HEK293 (cell line): Measurements from ENCODE around the gene FBLN2.

ENCODE experiments used
- CTCF ChIA-PET: fragments of 350-600 bp; formaldehyde crosslinking; extraction: SDS; loops from one replicate; lab custom pipeline; 2021; ENCODE audit warnings: antibody characterized with exemption; lab: Yijun Ruan, JAX
- POLR2A ChIA-PET: fragments of 300-600 bp; formaldehyde crosslinking; extraction: SDS; loops from one replicate; lab custom pipeline; 2020; ENCODE audit warnings: antibody characterized with exemption, inconsistent platforms; lab: Yijun Ruan, JAX
- H3K27ac ChIP-seq: fragments of 200-500 bp; sonication (Bioruptor generic); 2 replicates; pipeline ENCODE4 v1.5.1; 2014; ENCODE audit warnings: low read depth, low read length, control low read depth, inconsistent platforms; ENCODE audit errors: extremely low read depth
- H3K36me3 ChIP-seq, 2 experiments: fragments of 200-500 bp in 1 of 2; sonication (Bioruptor generic) in 1 of 2; 1 replicate in 1 of 2; 2 replicates in 1 of 2; pipeline ENCODE4 v1.5.1; 2014 to 2017; ENCODE audit warnings: inconsistent platforms in 2 of 2, low read length in 2 of 2; ENCODE audit not compliant: control insufficient read depth in 2 of 2, insufficient read depth in 1 of 2
- H3K4me1 ChIP-seq: fragments of 200-500 bp; sonication (Bioruptor generic); 2 replicates; pipeline ENCODE4 v1.5.1; 2014; ENCODE audit warnings: mild to moderate bottlenecking, low read length, inconsistent platforms; ENCODE audit not compliant: control insufficient read depth, insufficient read depth
- H3K4me3 ChIP-seq: 2 replicates; pipeline ENCODE4 v1.5.1; 2011; ENCODE audit warnings: low read depth, mild to moderate bottlenecking, control low read depth, low read length, moderate library complexity
- H3K9me3 ChIP-seq: fragments of 200-500 bp; sonication (Bioruptor generic); 2 replicates; pipeline ENCODE4 v1.5.1; 2014; ENCODE audit warnings: low read depth, low read length, inconsistent platforms; ENCODE audit not compliant: control insufficient read depth, insufficient read depth
- BCL11A ChIP-seq: fragments of 450-650 bp; formaldehyde crosslinking; IDR thresholded peaks from 2 replicates; pipeline ENCODE4 v1.5.1; 2016; ENCODE audit warnings: low read depth, missing biosample characterization, missing genetic modification characterization
- MEIS1 ChIP-seq: sonication (generic); formaldehyde crosslinking; IDR thresholded peaks from 2 replicates; pipeline ENCODE4 v1.8.1; 2022; ENCODE audit warnings: missing genetic modification reagents, mild to moderate bottlenecking, borderline replicate concordance
- OSR2 ChIP-seq: fragments of 450-650 bp; formaldehyde crosslinking; IDR thresholded peaks from 2 replicates; pipeline ENCODE4 v1.5.1; 2016; ENCODE audit warnings: missing biosample characterization, missing genetic modification characterization
- REPIN1 ChIP-seq: fragments of 450-650 bp; formaldehyde crosslinking; IDR thresholded peaks from 2 replicates; pipeline ENCODE4 v1.5.1; 2017; ENCODE audit warnings: missing biosample characterization, missing genetic modification characterization, low read depth
- SCRT2 ChIP-seq: fragments of 450-650 bp; formaldehyde crosslinking; IDR thresholded peaks from 2 replicates; pipeline ENCODE4 v1.5.1; 2016; ENCODE audit warnings: missing biosample characterization, missing genetic modification characterization
- YY1 ChIP-seq: fragments of 450-650 bp; formaldehyde crosslinking; IDR thresholded peaks from 2 replicates; pipeline ENCODE4 v1.5.1; 2018; ENCODE audit warnings: missing biosample characterization, missing genetic modification characterization
- ZBTB20 ChIP-seq: fragments of 450-650 bp; formaldehyde crosslinking; IDR thresholded peaks from 2 replicates; pipeline ENCODE4 v1.5.1; 2016; ENCODE audit warnings: missing biosample characterization, missing genetic modification characterization
- ZNF121 ChIP-seq: fragments of 450-650 bp; formaldehyde crosslinking; IDR thresholded peaks from 2 replicates; pipeline ENCODE4 v1.5.1; 2016; ENCODE audit warnings: missing biosample characterization, missing genetic modification characterization
- ZNF266 ChIP-seq: fragments of 450-650 bp; formaldehyde crosslinking; IDR thresholded peaks from 2 replicates; pipeline ENCODE4 v1.5.1; 2016; ENCODE audit warnings: missing biosample characterization, missing genetic modification characterization, low read depth
- ZNF324 ChIP-seq: fragments of 450-650 bp; formaldehyde crosslinking; IDR thresholded peaks from 2 replicates; pipeline ENCODE4 v1.5.1; 2016; ENCODE audit warnings: missing biosample characterization, missing genetic modification characterization
- ZNF354C ChIP-seq: fragments of 450-650 bp; formaldehyde crosslinking; IDR thresholded peaks from 2 replicates; pipeline ENCODE4 v1.5.1; 2016; ENCODE audit warnings: missing biosample characterization, missing genetic modification characterization, low read depth, borderline replicate concordance
- ZNF544 ChIP-seq: fragments of 450-650 bp; formaldehyde crosslinking; IDR thresholded peaks from 2 replicates; pipeline ENCODE4 v1.5.0; 2017; ENCODE audit warnings: missing biosample characterization, missing genetic modification characterization
- ZNF600 ChIP-seq: fragments of 450-650 bp; formaldehyde crosslinking; IDR thresholded peaks from 2 replicates; pipeline ENCODE4 v1.5.1; 2016; ENCODE audit warnings: missing biosample characterization, missing genetic modification characterization
- ZNF610 ChIP-seq: fragments of 450-650 bp; formaldehyde crosslinking; IDR thresholded peaks from 2 replicates; pipeline ENCODE4 v1.5.1; 2016; ENCODE audit warnings: missing biosample characterization, missing genetic modification characterization, borderline replicate concordance
- ZNF654 ChIP-seq: fragments of 450-650 bp; formaldehyde crosslinking; IDR thresholded peaks from 2 replicates; pipeline ENCODE4 v1.5.1; 2016; ENCODE audit warnings: low read depth, missing biosample characterization, missing genetic modification characterization
- ZNF677 ChIP-seq: fragments of 450-650 bp; IDR thresholded peaks from 2 replicates; pipeline ENCODE4 v1.5.0; 2018; ENCODE audit warnings: missing biosample characterization, mild to moderate bottlenecking, missing genetic modification characterization, moderate library complexity
- ZNF768 ChIP-seq: fragments of 450-650 bp; formaldehyde crosslinking; IDR thresholded peaks from 2 replicates; pipeline ENCODE4 v1.5.1; 2018; ENCODE audit warnings: missing biosample characterization, mild to moderate bottlenecking, missing genetic modification characterization
- ZXDB ChIP-seq: fragments of 450-650 bp; formaldehyde crosslinking; IDR thresholded peaks from 2 replicates; pipeline ENCODE4 v1.5.1; 2016; ENCODE audit warnings: missing biosample characterization, missing genetic modification characterization
- TF ChIP-seq, protein P1 (sequence below): fragments of 450-650 bp; formaldehyde crosslinking; IDR thresholded peaks from 2 replicates; pipeline ENCODE4 v1.5.1; 2016; ENCODE audit warnings: missing biosample characterization, missing genetic modification characterization
- TF ChIP-seq, protein P2 (sequence below): fragments of 450-650 bp; formaldehyde crosslinking; conservative IDR thresholded peaks from 2 replicates; pipeline ENCODE4 v1.5.1; 2016; ENCODE audit warnings: low read depth, missing biosample characterization, missing genetic modification characterization
- TF ChIP-seq, protein P3 (sequence below): fragments of 450-650 bp; formaldehyde crosslinking; IDR thresholded peaks from 2 replicates; pipeline ENCODE4 v1.5.1; 2016; ENCODE audit warnings: missing biosample characterization, missing genetic modification characterization
- TF ChIP-seq, protein P4 (sequence below): fragments of 450-650 bp; formaldehyde crosslinking; IDR thresholded peaks from 2 replicates; pipeline ENCODE4 v1.5.1; 2017; ENCODE audit warnings: missing biosample characterization, missing genetic modification characterization
- TF ChIP-seq, protein P5 (sequence below): sonication (generic); formaldehyde crosslinking; IDR thresholded peaks from 2 replicates; pipeline ENCODE4 v1.8.1; 2022; ENCODE audit warnings: mild to moderate bottlenecking, moderate library complexity, missing genetic modification reagents

FBLN2 gene

DNA sequence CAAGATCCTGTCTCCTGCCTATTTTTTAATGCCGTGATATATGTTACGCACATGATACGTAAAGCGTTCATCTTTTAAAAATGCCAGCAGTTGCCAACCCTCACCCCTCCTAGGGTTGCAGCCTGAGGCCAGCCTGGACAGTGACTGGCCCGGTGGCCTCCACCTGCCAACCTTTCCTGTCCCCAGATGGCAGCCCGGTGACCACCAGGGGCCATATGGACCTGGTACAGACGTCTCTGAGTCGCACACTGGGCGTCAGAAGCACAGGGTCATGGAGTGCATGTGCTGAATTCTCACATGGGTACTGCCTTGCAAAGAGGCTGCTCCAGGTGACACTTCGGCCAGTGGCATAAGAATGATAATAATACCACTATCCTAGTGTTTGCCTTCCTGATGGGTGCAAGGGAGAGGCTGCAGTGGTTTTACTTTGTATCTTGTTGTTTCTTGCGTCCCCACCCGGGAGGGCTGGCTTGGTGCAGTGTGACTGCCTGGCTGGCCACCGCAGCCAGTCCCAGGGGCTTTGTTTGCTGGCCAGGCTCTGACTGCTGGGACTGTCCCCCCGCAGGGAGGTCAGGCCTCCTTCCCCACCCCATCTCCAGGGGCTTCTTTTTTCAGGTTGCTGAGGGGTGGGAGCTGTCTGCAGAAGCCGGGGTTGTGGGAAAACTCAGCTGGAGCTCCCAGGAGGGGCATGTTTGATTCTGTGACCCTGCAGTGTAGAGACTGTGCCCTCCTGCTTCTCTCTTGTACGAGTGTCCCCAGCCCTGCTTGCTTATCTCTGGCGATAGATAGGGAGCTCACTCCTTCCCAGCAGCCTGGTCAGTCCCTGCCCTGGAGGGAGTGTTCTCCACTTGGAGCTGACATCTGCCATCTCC lies 16.9 kb downstream of the FBLN2 start:
- Histone ChIP-seq H3K9me3 (no peaks in the 10 kb centered on the region), H3K27ac (no peak overlapping the region), H3K36me3 (no peaks in the 10 kb centered on the region), H3K4me3 (no peak overlapping the region)
- CTCF ChIA-PET = no interaction called here
- POLR2A ChIA-PET = no interaction called here
- TF ChIP-seq REPIN1 (no peak), ZNF768 (tag by site-specific recombination) (no peak), ZNF354C (tag by site-specific recombination) (no peak), ZNF677 (tag by site-specific recombination) (no peak), ZNF610 (tag by site-specific recombination) (no peak), YY1 (no peak), OSR2 (tag by site-specific recombination) (no peak), ZNF544 (no peak), ZXDB (no peak), BCL11A (no peak), ZNF324 (no peak), ZNF600 (tag by site-specific recombination) (no peak), ZNF266 (tag by site-specific recombination) (no peak)
- TF ChIP-seq, protein P1, sequence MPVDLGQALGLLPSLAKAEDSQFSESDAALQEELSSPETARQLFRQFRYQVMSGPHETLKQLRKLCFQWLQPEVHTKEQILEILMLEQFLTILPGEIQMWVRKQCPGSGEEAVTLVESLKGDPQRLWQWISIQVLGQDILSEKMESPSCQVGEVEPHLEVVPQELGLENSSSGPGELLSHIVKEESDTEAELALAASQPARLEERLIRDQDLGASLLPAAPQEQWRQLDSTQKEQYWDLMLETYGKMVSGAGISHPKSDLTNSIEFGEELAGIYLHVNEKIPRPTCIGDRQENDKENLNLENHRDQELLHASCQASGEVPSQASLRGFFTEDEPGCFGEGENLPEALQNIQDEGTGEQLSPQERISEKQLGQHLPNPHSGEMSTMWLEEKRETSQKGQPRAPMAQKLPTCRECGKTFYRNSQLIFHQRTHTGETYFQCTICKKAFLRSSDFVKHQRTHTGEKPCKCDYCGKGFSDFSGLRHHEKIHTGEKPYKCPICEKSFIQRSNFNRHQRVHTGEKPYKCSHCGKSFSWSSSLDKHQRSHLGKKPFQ (tag by site-specific recombination) = no peak
- TF ChIP-seq, protein P2, sequence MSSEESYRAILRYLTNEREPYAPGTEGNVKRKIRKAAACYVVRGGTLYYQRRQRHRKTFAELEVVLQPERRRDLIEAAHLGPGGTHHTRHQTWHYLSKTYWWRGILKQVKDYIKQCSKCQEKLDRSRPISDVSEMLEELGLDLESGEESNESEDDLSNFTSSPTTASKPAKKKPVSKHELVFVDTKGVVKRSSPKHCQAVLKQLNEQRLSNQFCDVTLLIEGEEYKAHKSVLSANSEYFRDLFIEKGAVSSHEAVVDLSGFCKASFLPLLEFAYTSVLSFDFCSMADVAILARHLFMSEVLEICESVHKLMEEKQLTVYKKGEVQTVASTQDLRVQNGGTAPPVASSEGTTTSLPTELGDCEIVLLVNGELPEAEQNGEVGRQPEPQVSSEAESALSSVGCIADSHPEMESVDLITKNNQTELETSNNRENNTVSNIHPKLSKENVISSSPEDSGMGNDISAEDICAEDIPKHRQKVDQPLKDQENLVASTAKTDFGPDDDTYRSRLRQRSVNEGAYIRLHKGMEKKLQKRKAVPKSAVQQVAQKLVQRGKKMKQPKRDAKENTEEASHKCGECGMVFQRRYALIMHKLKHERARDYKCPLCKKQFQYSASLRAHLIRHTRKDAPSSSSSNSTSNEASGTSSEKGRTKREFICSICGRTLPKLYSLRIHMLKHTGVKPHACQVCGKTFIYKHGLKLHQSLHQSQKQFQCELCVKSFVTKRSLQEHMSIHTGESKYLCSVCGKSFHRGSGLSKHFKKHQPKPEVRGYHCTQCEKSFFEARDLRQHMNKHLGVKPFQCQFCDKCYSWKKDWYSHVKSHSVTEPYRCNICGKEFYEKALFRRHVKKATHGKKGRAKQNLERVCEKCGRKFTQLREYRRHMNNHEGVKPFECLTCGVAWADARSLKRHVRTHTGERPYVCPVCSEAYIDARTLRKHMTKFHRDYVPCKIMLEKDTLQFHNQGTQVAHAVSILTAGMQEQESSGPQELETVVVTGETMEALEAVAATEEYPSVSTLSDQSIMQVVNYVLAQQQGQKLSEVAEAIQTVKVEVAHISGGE (tag by site-specific recombination) = no peak
- TF ChIP-seq, protein P3, sequence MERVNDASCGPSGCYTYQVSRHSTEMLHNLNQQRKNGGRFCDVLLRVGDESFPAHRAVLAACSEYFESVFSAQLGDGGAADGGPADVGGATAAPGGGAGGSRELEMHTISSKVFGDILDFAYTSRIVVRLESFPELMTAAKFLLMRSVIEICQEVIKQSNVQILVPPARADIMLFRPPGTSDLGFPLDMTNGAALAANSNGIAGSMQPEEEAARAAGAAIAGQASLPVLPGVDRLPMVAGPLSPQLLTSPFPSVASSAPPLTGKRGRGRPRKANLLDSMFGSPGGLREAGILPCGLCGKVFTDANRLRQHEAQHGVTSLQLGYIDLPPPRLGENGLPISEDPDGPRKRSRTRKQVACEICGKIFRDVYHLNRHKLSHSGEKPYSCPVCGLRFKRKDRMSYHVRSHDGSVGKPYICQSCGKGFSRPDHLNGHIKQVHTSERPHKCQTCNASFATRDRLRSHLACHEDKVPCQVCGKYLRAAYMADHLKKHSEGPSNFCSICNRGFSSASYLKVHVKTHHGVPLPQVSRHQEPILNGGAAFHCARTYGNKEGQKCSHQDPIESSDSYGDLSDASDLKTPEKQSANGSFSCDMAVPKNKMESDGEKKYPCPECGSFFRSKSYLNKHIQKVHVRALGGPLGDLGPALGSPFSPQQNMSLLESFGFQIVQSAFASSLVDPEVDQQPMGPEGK (tag by site-specific recombination) = no peak
- TF ChIP-seq, protein P4, sequence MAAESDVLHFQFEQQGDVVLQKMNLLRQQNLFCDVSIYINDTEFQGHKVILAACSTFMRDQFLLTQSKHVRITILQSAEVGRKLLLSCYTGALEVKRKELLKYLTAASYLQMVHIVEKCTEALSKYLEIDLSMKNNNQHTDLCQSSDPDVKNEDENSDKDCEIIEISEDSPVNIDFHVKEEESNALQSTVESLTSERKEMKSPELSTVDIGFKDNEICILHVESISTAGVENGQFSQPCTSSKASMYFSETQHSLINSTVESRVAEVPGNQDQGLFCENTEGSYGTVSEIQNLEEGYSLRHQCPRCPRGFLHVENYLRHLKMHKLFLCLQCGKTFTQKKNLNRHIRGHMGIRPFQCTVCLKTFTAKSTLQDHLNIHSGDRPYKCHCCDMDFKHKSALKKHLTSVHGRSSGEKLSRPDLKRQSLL (tag by site-specific recombination) = no peak
- TF ChIP-seq, all 188 proteins: peak for 0
- no peaks in the 10 kb centered on the region for H3K4me1 ChIP-seq

DNA sequence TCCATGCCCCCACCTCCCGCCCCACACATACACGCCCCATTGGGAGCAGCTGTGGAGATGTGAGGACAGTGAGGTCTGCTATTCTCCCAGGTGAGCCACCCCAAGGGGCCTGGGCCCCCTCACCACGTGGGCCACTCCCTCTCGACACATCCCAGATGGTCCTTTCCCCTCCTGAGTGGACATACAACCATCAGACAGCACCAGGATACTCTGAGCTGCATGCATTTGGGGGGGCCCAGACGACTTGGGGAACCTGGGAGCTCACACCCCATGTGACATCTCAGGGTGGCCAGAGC lies 17.5 kb downstream of the FBLN2 start:
- Histone ChIP-seq H3K4me1 (no peaks in the 10 kb centered on the region), H3K27ac (no peak overlapping the region), H3K9me3 (no peaks in the 10 kb centered on the region), H3K36me3 (no peaks in the 10 kb centered on the region), H3K4me3 (no peak overlapping the region)
- ChIA-PET CTCF (no interaction called here), POLR2A (no interaction called here)
- TF ChIP-seq SCRT2 (tag by site-specific recombination) = no peak
- TF ChIP-seq MEIS1 (CRISPR knock-in tag) = no peak
- TF ChIP-seq, protein P5, sequence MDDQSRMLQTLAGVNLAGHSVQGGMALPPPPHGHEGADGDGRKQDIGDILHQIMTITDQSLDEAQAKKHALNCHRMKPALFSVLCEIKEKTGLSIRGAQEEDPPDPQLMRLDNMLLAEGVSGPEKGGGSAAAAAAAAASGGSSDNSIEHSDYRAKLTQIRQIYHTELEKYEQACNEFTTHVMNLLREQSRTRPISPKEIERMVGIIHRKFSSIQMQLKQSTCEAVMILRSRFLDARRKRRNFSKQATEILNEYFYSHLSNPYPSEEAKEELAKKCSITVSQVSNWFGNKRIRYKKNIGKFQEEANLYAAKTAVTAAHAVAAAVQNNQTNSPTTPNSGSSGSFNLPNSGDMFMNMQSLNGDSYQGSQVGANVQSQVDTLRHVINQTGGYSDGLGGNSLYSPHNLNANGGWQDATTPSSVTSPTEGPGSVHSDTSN (CRISPR knock-in tag) = no peak
- TF ChIP-seq ZNF121 (tag by site-specific recombination) = no peak
- TF ChIP-seq ZNF324 = no peak
- TF ChIP-seq ZBTB20 = no peak
- no peak for TF ChIP-seq ZNF654 (tag by site-specific recombination)
